AG08396 (cell line): ENCODE data around the gene CH25H.
"Not testable (repeated sequence)": the region's sequence is repeated elsewhere in the genome, so short reads cannot be mapped to it uniquely, and the experiment has no call there.

Experiments
- DNase-seq: peaks from one replicate; pipeline ENCODE4 v3.0.0; 2012; ENCODE audit warnings: low spot score, mixed read lengths

Gene CH25H

GRCh38 chr10:89207181-89207800 is at the start of gene CH25H:
Gene CH25H, minus strand, starts transcription at chr10:89207317. Its CDS starts 25 bp downstream, at chr10:89207292.
- DNase-seq, result peak; percentile 77

GRCh38 chr10:89256340-89256739 is 49.2 kb upstream of the CH25H start:
- DNase-seq, result no peak

- DNase-seq, result no peak
Measured at GRCh38 chr10:89255793-89256192, 48.7 kb upstream of the CH25H start.

GRCh38 chr10:89255091-89255579 is 48.0 kb upstream of the CH25H start:
- DNase-seq, result not testable (repeated sequence)

- DNase-seq, result no peak
Measured at GRCh38 chr10:89252225-89252585, 45.1 kb upstream of the CH25H start.

- DNase-seq, result peak; percentile 99
Measured at GRCh38 chr10:89251409-89252224, 44.5 kb upstream of the CH25H start, which contains the start of gene LIPA. Gene LIPA, minus strand, starts transcription at chr10:89251775. Its CDS starts 4,127 bp downstream, at chr10:89247648.

- DNase-seq, result no peak
Measured at GRCh38 chr10:89250865-89251408, 43.8 kb upstream of the CH25H start.

GRCh38 chr10:89248990-89249389 is 41.9 kb upstream of the CH25H start:
- no peak for DNase-seq

- not testable (repeated sequence) for DNase-seq
Measured at GRCh38 chr10:89247623-89248022, 40.5 kb upstream of the CH25H start.

- no peak for DNase-seq
Measured at GRCh38 chr10:89245802-89246201, 38.7 kb upstream of the CH25H start.

GRCh38 chr10:89242840-89243568 is 35.9 kb upstream of the CH25H start:
- no peak for DNase-seq

- no peak for DNase-seq
Measured at GRCh38 chr10:89242345-89242684, 35.2 kb upstream of the CH25H start.

GRCh38 chr10:89241486-89242344 is 34.6 kb upstream of the CH25H start:
- DNase-seq, result no peak

- DNase-seq, result no peak
Measured at GRCh38 chr10:89241026-89241425, 33.9 kb upstream of the CH25H start.

- no peak for DNase-seq
Measured at GRCh38 chr10:89240519-89240918, 33.4 kb upstream of the CH25H start.

GRCh38 chr10:89238956-89239644 is 32.0 kb upstream of the CH25H start:
- DNase-seq, result no peak

GRCh38 chr10:89237849-89238248 is 30.7 kb upstream of the CH25H start:
- DNase-seq, result no peak

- DNase-seq, result no peak
Measured at GRCh38 chr10:89236226-89236797, 29.2 kb upstream of the CH25H start.

GRCh38 chr10:89235073-89235798 is 28.1 kb upstream of the CH25H start:
- peak; percentile 8 for DNase-seq

GRCh38 chr10:89233033-89233432 is 25.9 kb upstream of the CH25H start:
- no peak for DNase-seq
